GM23338 (cell line): Measurements from ENCODE around the gene PTS. TPM values are rescaled to one million over a fixed set of nuclear protein-coding genes. Genes with fewer than 3 reads are reported as not detected.

Source experiments
- ATAC-seq: fragments of 200-7000 bp; cut with Tn5 transposase; 3 replicates; pipeline ENCODE4 v1.9.1; 2020
- DNase-seq: peaks from one replicate; pipeline ENCODE4 v3.0.0-alpha.2; 2015; ENCODE audit warnings: low spot score
- H2AFZ ChIP-seq: fragments of 200-600 bp; sonication (generic); 2 replicates; pipeline ENCODE4 v1.8.0; 2016; ENCODE audit warnings: antibody characterized with exemption, mild to moderate bottlenecking, moderate library complexity
- H3F3A ChIP-seq: fragments of 200-600 bp; sonication (generic); replicated peaks from 2 replicates; pipeline ENCODE4 v1.8.0; 2017; ENCODE audit warnings: antibody characterized with exemption, mixed run types, low read depth
- H3K27ac ChIP-seq: fragments of 200-600 bp; sonication (generic); 2 replicates; pipeline ENCODE4 v1.6.1; 2016; ENCODE audit warnings: low read depth
- H3K27me3 ChIP-seq: fragments of 200-600 bp; sonication (generic); 2 replicates; pipeline ENCODE4 v1.8.0; 2016; ENCODE audit warnings: mild to moderate bottlenecking, mixed run types, moderate library complexity; ENCODE audit not compliant: insufficient read depth
- H3K36me3 ChIP-seq: fragments of 200-600 bp; sonication (generic); 2 replicates; pipeline ENCODE4 v1.8.0; 2016; ENCODE audit warnings: mild to moderate bottlenecking; ENCODE audit not compliant: insufficient read depth
- H3K4me1 ChIP-seq: fragments of 200-600 bp; sonication (generic); 2 replicates; pipeline ENCODE4 v1.8.0; 2016; ENCODE audit warnings: mild to moderate bottlenecking, moderate library complexity; ENCODE audit not compliant: insufficient read depth
- H3K4me2 ChIP-seq: fragments of 200-600 bp; sonication (generic); 2 replicates; pipeline ENCODE4 v1.7.1; 2017; ENCODE audit warnings: mixed run types
- H3K4me3 ChIP-seq: fragments of 200-600 bp; sonication (generic); 2 replicates; pipeline ENCODE4 v1.6.1; 2016; ENCODE audit warnings: mixed run types
- H3K79me2 ChIP-seq: fragments of 200-600 bp; sonication (generic); replicated peaks from 2 replicates; pipeline ENCODE4 v1.8.0; 2017; ENCODE audit warnings: mild to moderate bottlenecking; ENCODE audit not compliant: insufficient read depth
- H3K9me2 ChIP-seq: fragments of 200-600 bp; sonication (generic); 2 replicates; pipeline ENCODE4 v1.8.0; 2017; ENCODE audit not compliant: insufficient read depth
- H4K20me1 ChIP-seq: fragments of 200-600 bp; sonication (generic); replicated peaks from 2 replicates; pipeline ENCODE4 v1.8.0; 2017; ENCODE audit warnings: mild to moderate bottlenecking; ENCODE audit not compliant: insufficient read depth
- H3K27ac Mint-ChIP-seq: 2 replicates; pipeline ENCODE4 v1.8.0; 2020; ENCODE audit warnings: inconsistent platforms, mild to moderate bottlenecking, moderate library complexity, mixed read lengths
- H3K27me3 Mint-ChIP-seq: 3 replicates; pipeline ENCODE4 v1.8.0; 2022; ENCODE audit warnings: low read depth, mild to moderate bottlenecking, moderate library complexity, mixed read lengths, inconsistent platforms; ENCODE audit not compliant: insufficient read depth, poor library complexity
- H3K36me3 Mint-ChIP-seq: 3 replicates; pipeline ENCODE4 v1.8.0; 2021; ENCODE audit warnings: low read depth, mild to moderate bottlenecking, inconsistent platforms, moderate library complexity, mixed read lengths
- H3K4me1 Mint-ChIP-seq: 3 replicates; pipeline ENCODE4 v1.8.0; 2020; ENCODE audit warnings: mild to moderate bottlenecking, inconsistent platforms, mixed read lengths
- H3K4me3 Mint-ChIP-seq: 3 replicates; pipeline ENCODE4 v1.8.0; 2021; ENCODE audit warnings: moderate library complexity, mild to moderate bottlenecking, inconsistent platforms, mixed read lengths
- H3K9me3 Mint-ChIP-seq: 3 replicates; pipeline ENCODE4 v1.8.0; 2020; ENCODE audit warnings: moderate library complexity, mild to moderate bottlenecking, inconsistent platforms, mixed read lengths
- CREB1 ChIP-seq: fragments of 250-450 bp; sonication (Bioruptor Pico); IDR thresholded peaks from 2 replicates; pipeline ENCODE4 v1.5.0; 2020; ENCODE audit warnings: low read depth, mild to moderate bottlenecking, moderate library complexity
- CTCF ChIP-seq, 2 experiments: fragments of 200-600 bp in 1 of 2; sonication (generic) in 1 of 2; conservative IDR thresholded peaks; 2 replicates each; pipeline versions ENCODE4 v1.5.1 to v1.6.1; 2016 to 2017; ENCODE audit warnings: antibody characterized with exemption in 2 of 2, low read depth in 2 of 2, mild to moderate bottlenecking in 2 of 2, moderate library complexity in 1 of 2
- ETS1 ChIP-seq: IDR thresholded peaks from 2 replicates; pipeline ENCODE4 v1.6.1; 2016; ENCODE audit warnings: antibody characterized with exemption
- EZH2 ChIP-seq: fragments of 200-600 bp; sonication (generic); IDR thresholded peaks from one replicate; pipeline ENCODE4 v1.8.0; 2017; ENCODE audit warnings: antibody characterized with exemption, mild to moderate bottlenecking, low read depth; ENCODE audit not compliant: unreplicated experiment
- EZH2phosphoT487 ChIP-seq: fragments of 200-600 bp; sonication (generic); IDR thresholded peaks from one replicate; pipeline ENCODE4 v1.8.1; 2018; ENCODE audit warnings: antibody characterized with exemption; ENCODE audit not compliant: unreplicated experiment
- NANOG ChIP-seq: IDR thresholded peaks from 2 replicates; pipeline ENCODE4 v1.6.1; 2016; ENCODE audit warnings: antibody characterized with exemption, borderline replicate concordance
- POLR2AphosphoS5 ChIP-seq: IDR thresholded peaks from 2 replicates; pipeline ENCODE4 v1.6.1; 2016; ENCODE audit warnings: antibody characterized with exemption, low read depth
- REST ChIP-seq: IDR thresholded peaks from one replicate; pipeline ENCODE4 v1.6.1; 2018; ENCODE audit warnings: antibody characterized with exemption; ENCODE audit not compliant: unreplicated experiment
- STAT1 ChIP-seq: IDR thresholded peaks from one replicate; pipeline ENCODE4 v1.6.1; 2016; ENCODE audit warnings: antibody characterized with exemption; ENCODE audit not compliant: unreplicated experiment
- ZNF114 ChIP-seq: fragments of 250-450 bp; sonication (Bioruptor Pico); IDR thresholded peaks from 2 replicates; pipeline ENCODE4 v1.5.0; 2020; ENCODE audit warnings: mild to moderate bottlenecking, moderate library complexity
- ZNF331 ChIP-seq: fragments of 250-450 bp; sonication (Bioruptor Pico); IDR thresholded peaks from 2 replicates; pipeline ENCODE4 v1.5.0; 2020; ENCODE audit warnings: low read depth, mild to moderate bottlenecking, moderate library complexity
- ZNF462 ChIP-seq: fragments of 250-450 bp; sonication (Bioruptor Pico); IDR thresholded peaks from 2 replicates; pipeline ENCODE4 v1.5.0; 2020; ENCODE audit warnings: mild to moderate bottlenecking, moderate library complexity
- polyA plus RNA-seq: library from polyadenylated mRNA; unstranded; fragments of >200 nt; fragmentation: Nextera tagmentation; extraction: Ambion mirVana; gene quantifications from 2 replicates; pipeline ENCODE4 v1.2.1, GENCODE V29; 2016
- total RNA-seq: library from RNA; depleted of rRNA; stranded (reverse); fragments of >200 nt; shearing (Covaris generic); gene quantifications from 2 replicates; pipeline ENCODE4 v1.2.3, GENCODE V29; 2014

Gene PTS
- total and polyA plus RNA-seq, 2 experiments from 2014 or later = 19.9 to 85.5 TPM

- TF ChIP-seq ETS1 (no peak), EZH2phosphoT487 (no peak)
Observed at GRCh38 chr11:112200252-112200651, 26.0 kb upstream of the PTS start (continued).

GRCh38 chr11:112206071-112206470 lies 20.2 kb upstream of the PTS start:
- Histone ChIP-seq H3K36me3 (no peaks in the 10 kb centered on the region), H3K4me1 (no peaks in the 10 kb centered on the region), H2AFZ (no peak overlapping the region), H4K20me1 (no peaks in the 10 kb centered on the region), H3K4me2 (no peak overlapping the region), H3K79me2 (no peaks in the 10 kb centered on the region), H3K27ac (no peak overlapping the region), H3K27me3 (no peaks in the 10 kb centered on the region), H3K9me2 (no peaks in the 10 kb centered on the region), H3K4me3 (no peak overlapping the region), H3F3A (no peaks in the 10 kb centered on the region)
- ATAC-seq (no peak), DNase-seq (no peak)
- no peaks in the 10 kb centered on the region for H3K36me3 Mint-ChIP-seq
- H3K4me1 Mint-ChIP-seq = no peaks in the 10 kb centered on the region
- no peak overlapping the region for H3K4me3 Mint-ChIP-seq
- peaks cover 2% of the 10 kb centered on the region for H3K27me3 Mint-ChIP-seq
- peaks cover 4% of the 10 kb centered on the region; the same call in 2 of the 3 replicates for H3K9me3 Mint-ChIP-seq
- no peak overlapping the region for H3K27ac Mint-ChIP-seq
- TF ChIP-seq EZH2 (no peak), ZNF331 (CRISPR knock-in tag) (no peak), ZNF462 (CRISPR knock-in tag) (no peak), ZNF114 (no peak), CREB1 (CRISPR knock-in tag) (no peak), NANOG (no peak), STAT1 (no peak), CTCF (conservative IDR thresholded peaks at IDR 0.05; ENCODE audit: low read depth in 2 of 2) (no peak), POLR2AphosphoS5 (no peak), REST (no peak), ETS1 (no peak)
